SK-N-SH (cell line): ENCODE results near the gene ZHX3. TPM values are rescaled to one million over a fixed set of nuclear protein-coding genes. Genes with fewer than 3 reads are reported as not detected.

ENCODE experiments used
- CTCF ChIA-PET: fragments of 300-600, 350-600 bp; formaldehyde crosslinking; extraction: SDS; loops from one replicate; lab custom pipeline; 2021; lab: Yijun Ruan, JAX
- POLR2A ChIA-PET: fragments of 350-600 bp; sonication (Branson Sonifier 250); formaldehyde crosslinking; extraction: SDS; loops from one replicate; lab custom pipeline; 2020; ENCODE audit warnings: antibody characterized with exemption, inconsistent platforms; lab: Yijun Ruan, JAX
- DNase-seq: peaks from one replicate; pipeline ENCODE4 v3.0.0; 2012
- H2AFZ ChIP-seq: fragments of 200-600 bp; sonication (generic); 2 replicates; pipeline ENCODE4 v1.8.1; 2016; ENCODE audit warnings: antibody characterized with exemption, mild to moderate bottlenecking, low read depth
- H3F3A ChIP-seq: fragments of 200-600 bp; sonication (generic); replicated peaks from 2 replicates; pipeline ENCODE3; 2016; ENCODE audit warnings: antibody characterized with exemption, mild to moderate bottlenecking; ENCODE audit not compliant: insufficient read depth
- H3K27ac ChIP-seq, 2 experiments: fragments of 200-500 bp in 1 of 2; fragments of 200-600 bp in 1 of 2; sonication (Bioruptor generic) in 1 of 2; sonication (generic), shearing (Covaris generic) in 1 of 2; 2 replicates each; pipeline versions ENCODE4 v1.5.1 to v1.6.1; 2014 to 2016; ENCODE audit warnings: low read depth in 2 of 2, inconsistent platforms in 1 of 2, low read length in 1 of 2, mild to moderate bottlenecking in 1 of 2, mixed read lengths in 1 of 2
- H3K27me3 ChIP-seq: fragments of 200-600 bp; sonication (generic), shearing (Covaris generic); 2 replicates; pipeline ENCODE4 v1.6.1; 2016; ENCODE audit warnings: mixed run types; ENCODE audit not compliant: insufficient read depth
- H3K36me3 ChIP-seq, 2 experiments: fragments of 200-500 bp in 1 of 2; fragments of 200-600 bp in 1 of 2; sonication (Bioruptor generic) in 1 of 2; sonication (generic) in 1 of 2; replicated peaks in 1 of 2; 2 replicates each; pipeline versions ENCODE3 to v1.5.1; 2014 to 2016; ENCODE audit warnings: low read length in 1 of 2, mild to moderate bottlenecking in 1 of 2; ENCODE audit not compliant: insufficient read depth in 2 of 2, control insufficient read depth in 1 of 2
- H3K4me1 ChIP-seq, 2 experiments: fragments of 200-500 bp in 1 of 2; fragments of 200-600 bp in 1 of 2; sonication (Bioruptor generic) in 1 of 2; sonication (generic), shearing (Covaris generic) in 1 of 2; 2 replicates each; pipeline versions ENCODE4 v1.5.1 to v1.6.1; 2014 to 2016; ENCODE audit warnings: low read depth in 1 of 2, low read length in 1 of 2, mixed run types in 1 of 2; ENCODE audit not compliant: insufficient read depth in 2 of 2, control insufficient read depth in 1 of 2
- H3K4me2 ChIP-seq: fragments of 200-600 bp; sonication (generic), shearing (Covaris generic); 2 replicates; pipeline ENCODE4 v1.6.1; 2017; ENCODE audit warnings: mixed run types
- H3K4me3 ChIP-seq, 2 experiments: fragments of 200-500 bp in 1 of 2; fragments of 200-600 bp in 1 of 2; sonication (Bioruptor generic) in 1 of 2; sonication (generic), shearing (Covaris generic) in 1 of 2; 2 replicates each; pipeline versions ENCODE4 v1.5.1 to v1.8.1; 2014 to 2016; ENCODE audit warnings: low read depth in 2 of 2, inconsistent platforms in 1 of 2, low read length in 1 of 2, mild to moderate bottlenecking in 1 of 2, mixed read lengths in 1 of 2, moderate library complexity in 1 of 2
- H3K79me2 ChIP-seq: fragments of 200-600 bp; sonication (generic); 2 replicates; pipeline ENCODE4 v1.8.1; 2017; ENCODE audit warnings: mild to moderate bottlenecking; ENCODE audit not compliant: insufficient read depth
- H3K9ac ChIP-seq: fragments of 200-600 bp; sonication (generic); 2 replicates; pipeline ENCODE4 v1.6.1; 2017; ENCODE audit warnings: mixed run types
- H3K9me2 ChIP-seq: fragments of 200-600 bp; sonication (generic); 2 replicates; pipeline ENCODE4 v1.6.1; 2017; ENCODE audit warnings: mixed run types
- H3K9me3 ChIP-seq: fragments of 200-600 bp; sonication (generic); 2 replicates; pipeline ENCODE4 v1.6.1; 2017; ENCODE audit warnings: mixed run types, mild to moderate bottlenecking, moderate library complexity
- H4K20me1 ChIP-seq: fragments of 200-600 bp; sonication (generic); 2 replicates; pipeline ENCODE4 v1.6.1; 2017; ENCODE audit warnings: mild to moderate bottlenecking, mixed run types; ENCODE audit not compliant: insufficient read depth
- CHD2 ChIP-seq: fragments of 150-350 bp; IDR thresholded peaks from 2 replicates; pipeline ENCODE4 v1.6.1; 2018; ENCODE audit warnings: low read length; ENCODE audit not compliant: partially characterized antibody
- ELF1 ChIP-seq: IDR thresholded peaks from 2 replicates; pipeline ENCODE4 v1.4.0; 2012
- EP300 ChIP-seq, 2 experiments: IDR thresholded peaks; 2 replicates each; pipeline versions ENCODE4 v1.4.0 to v1.6.1; 2012; ENCODE audit warnings: borderline replicate concordance in 1 of 2, low read depth in 1 of 2, low read length in 1 of 2
- FOSL2 ChIP-seq: IDR thresholded peaks from 2 replicates; pipeline ENCODE4 v1.4.0; 2012; ENCODE audit warnings: low read depth, mild to moderate bottlenecking, moderate library complexity, borderline replicate concordance
- FOXM1 ChIP-seq: IDR thresholded peaks from 2 replicates; pipeline ENCODE4 v1.4.0; 2012; ENCODE audit warnings: low read depth, mild to moderate bottlenecking
- GATA2 ChIP-seq: sonication (generic); formaldehyde crosslinking; IDR thresholded peaks from 2 replicates; pipeline ENCODE4 v1.5.0; 2020; ENCODE audit warnings: mild to moderate bottlenecking, missing genetic modification reagents
- NFIC ChIP-seq: IDR thresholded peaks from 2 replicates; pipeline ENCODE4 v1.4.0; 2012; ENCODE audit warnings: borderline replicate concordance
- NRF1 ChIP-seq: IDR thresholded peaks from 2 replicates; pipeline ENCODE4 v1.6.1; 2012; ENCODE audit warnings: low read depth, mild to moderate bottlenecking, low read length
- POLR2AphosphoS5 ChIP-seq: IDR thresholded peaks from 2 replicates; pipeline ENCODE4 v1.6.1; 2012; ENCODE audit warnings: low read depth, low read length
- RCOR1 ChIP-seq: fragments of 150-350 bp; IDR thresholded peaks from 2 replicates; pipeline ENCODE4 v1.6.1; 2017; ENCODE audit warnings: antibody characterized with exemption, low read length
- RFX5 ChIP-seq: IDR thresholded peaks from 2 replicates; pipeline ENCODE4 v1.6.1; 2012; ENCODE audit warnings: mild to moderate bottlenecking, improper control_type of control experiment, low read length
- SIN3A ChIP-seq: IDR thresholded peaks from 2 replicates; pipeline ENCODE4 v1.6.1; 2012; ENCODE audit warnings: low read depth, mild to moderate bottlenecking, low read length, moderate library complexity, borderline replicate concordance
- SMC3 ChIP-seq: IDR thresholded peaks from 2 replicates; pipeline ENCODE4 v1.6.1; 2012; ENCODE audit warnings: low read depth, low read length, improper control_type of control experiment
- TEAD4 ChIP-seq: IDR thresholded peaks from 2 replicates; pipeline ENCODE4 v1.4.0; 2012; ENCODE audit warnings: mild to moderate bottlenecking, borderline replicate concordance; ENCODE audit not compliant: insufficient read depth
- USF1 ChIP-seq: IDR thresholded peaks from 2 replicates; pipeline ENCODE4 v1.4.0; 2012; ENCODE audit warnings: low read depth, borderline replicate concordance
- WGBS: methylation state at CpG from one replicate; pipeline ENCODE4 v1.1.6; 2017; ENCODE audit warnings: low lambda C conversion rate; 5-methylcytosine and 5-hydroxymethylcytosine counted together
- polyA plus RNA-seq, 3 experiments: library from polyadenylated mRNA; depleted of rRNA; stranded (reverse); fragments of >200 nt; gene quantifications; 2 replicates each; pipeline ENCODE4 v1.2.3, GENCODE V29; 2012
- TF ChIP-seq, protein P1 (sequence below): fragments of 150-350 bp; IDR thresholded peaks from 2 replicates; pipeline ENCODE4 v1.6.1; 2017; ENCODE audit warnings: antibody characterized with exemption, low read length, low read depth, borderline replicate concordance
- TF ChIP-seq, protein P2 (sequence below): IDR thresholded peaks from 2 replicates; pipeline ENCODE4 v1.4.0; 2012; ENCODE audit warnings: low read depth
- TF ChIP-seq, protein P3 (sequence below): IDR thresholded peaks from 2 replicates; pipeline ENCODE4; 2012
- TF ChIP-seq, protein P4 (sequence below): fragments of 150-350 bp; IDR thresholded peaks from 2 replicates; pipeline ENCODE4 v1.6.1; 2016; ENCODE audit warnings: mild to moderate bottlenecking, low read depth, low read length
- TF ChIP-seq, protein P5 (sequence below): fragments of 200-600 bp; sonication (generic); IDR thresholded peaks from 2 replicates; pipeline ENCODE4 v1.6.1; 2017; ENCODE audit warnings: antibody characterized with exemption, mild to moderate bottlenecking, moderate library complexity

ZHX3 gene
- polyA plus RNA-seq, 1 of the 3 experiments (the other 2 are of a cell fraction) = 6.0 TPM

- TF ChIP-seq CHD2 (no peak), FOSL2 (peak; percentile 68), NRF1 (no peak), RCOR1 (no peak), RFX5 (no peak), SIN3A (no peak), NFIC (no peak; the same call in 1 of the 2 replicates), TEAD4 (no peak), USF1 (no peak), FOXM1 (no peak)
- TF ChIP-seq, protein P1, sequence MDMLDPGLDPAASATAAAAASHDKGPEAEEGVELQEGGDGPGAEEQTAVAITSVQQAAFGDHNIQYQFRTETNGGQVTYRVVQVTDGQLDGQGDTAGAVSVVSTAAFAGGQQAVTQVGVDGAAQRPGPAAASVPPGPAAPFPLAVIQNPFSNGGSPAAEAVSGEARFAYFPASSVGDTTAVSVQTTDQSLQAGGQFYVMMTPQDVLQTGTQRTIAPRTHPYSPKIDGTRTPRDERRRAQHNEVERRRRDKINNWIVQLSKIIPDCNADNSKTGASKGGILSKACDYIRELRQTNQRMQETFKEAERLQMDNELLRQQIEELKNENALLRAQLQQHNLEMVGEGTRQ = no peak
- TF ChIP-seq, protein P2, sequence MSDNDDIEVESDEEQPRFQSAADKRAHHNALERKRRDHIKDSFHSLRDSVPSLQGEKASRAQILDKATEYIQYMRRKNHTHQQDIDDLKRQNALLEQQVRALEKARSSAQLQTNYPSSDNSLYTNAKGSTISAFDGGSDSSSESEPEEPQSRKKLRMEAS = no peak
Measured at GRCh38 chr20:41249411-41250281, 67.9 kb downstream of the ZHX3 start (continued).

GRCh38 chr20:41248368-41249024 is 69.0 kb downstream of the ZHX3 start:
- Histone ChIP-seq H3K9me2 (no peaks in the 10 kb centered on the region), H3K36me3 (no peaks in the 10 kb centered on the region), H3K9me3 (no peaks in the 10 kb centered on the region), H3K4me3 (no peak overlapping the region), H3K4me1 (peaks cover 0 to 21% of the 10 kb centered on the region in 2 experiments; a peak in 3 of 4 replicates), H3K27me3 (no peaks in the 10 kb centered on the region), H3F3A (peaks cover 20% of the 10 kb centered on the region), H3K9ac (no peak overlapping the region; the same call in 1 of the 2 replicates), H3K27ac (peak overlapping the region in 1 of 2 experiments; percentile 90; a peak in 2 of 4 replicates), H3K79me2 (peaks cover 10% of the 10 kb centered on the region), H4K20me1 (no peaks in the 10 kb centered on the region), H2AFZ (no peak overlapping the region), H3K4me2 (0 out of 2 replicates have a peak overlapping the region, but pooled peaks have one; percentile 51)
- 77% methylated on average over 4 of the region's 4 CpGs for WGBS
- no peak for DNase-seq
- ChIA-PET CTCF (interaction anchor here (0.8 to 1.7 kb wide), 4 partner anchors 10 to 163 kb away, joined by 3 to 7 read pairs (median 3); no protein-coding TSS in a partner anchor), POLR2A (no interaction called here)
- TF ChIP-seq, protein P3, sequence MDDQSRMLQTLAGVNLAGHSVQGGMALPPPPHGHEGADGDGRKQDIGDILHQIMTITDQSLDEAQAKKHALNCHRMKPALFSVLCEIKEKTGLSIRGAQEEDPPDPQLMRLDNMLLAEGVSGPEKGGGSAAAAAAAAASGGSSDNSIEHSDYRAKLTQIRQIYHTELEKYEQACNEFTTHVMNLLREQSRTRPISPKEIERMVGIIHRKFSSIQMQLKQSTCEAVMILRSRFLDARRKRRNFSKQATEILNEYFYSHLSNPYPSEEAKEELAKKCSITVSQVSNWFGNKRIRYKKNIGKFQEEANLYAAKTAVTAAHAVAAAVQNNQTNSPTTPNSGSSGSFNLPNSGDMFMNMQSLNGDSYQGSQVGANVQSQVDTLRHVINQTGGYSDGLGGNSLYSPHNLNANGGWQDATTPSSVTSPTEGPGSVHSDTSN = no peak
- TF ChIP-seq SMC3 (no peak), CHD2 (no peak), NRF1 (no peak), NFIC (no peak), ELF1 (no peak), FOXM1 (no peak), GATA2 (no peak), EP300 (IDR thresholded peaks at IDR 0.05; ENCODE audit: borderline replicate concordance in 1 of 2, low read depth in 1 of 2, low read length in 1 of 2) (no peak), POLR2AphosphoS5 (no peak)
- TF ChIP-seq, protein P4, sequence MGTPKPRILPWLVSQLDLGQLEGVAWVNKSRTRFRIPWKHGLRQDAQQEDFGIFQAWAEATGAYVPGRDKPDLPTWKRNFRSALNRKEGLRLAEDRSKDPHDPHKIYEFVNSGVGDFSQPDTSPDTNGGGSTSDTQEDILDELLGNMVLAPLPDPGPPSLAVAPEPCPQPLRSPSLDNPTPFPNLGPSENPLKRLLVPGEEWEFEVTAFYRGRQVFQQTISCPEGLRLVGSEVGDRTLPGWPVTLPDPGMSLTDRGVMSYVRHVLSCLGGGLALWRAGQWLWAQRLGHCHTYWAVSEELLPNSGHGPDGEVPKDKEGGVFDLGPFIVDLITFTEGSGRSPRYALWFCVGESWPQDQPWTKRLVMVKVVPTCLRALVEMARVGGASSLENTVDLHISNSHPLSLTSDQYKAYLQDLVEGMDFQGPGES = no peak
- TF ChIP-seq, protein P5, sequence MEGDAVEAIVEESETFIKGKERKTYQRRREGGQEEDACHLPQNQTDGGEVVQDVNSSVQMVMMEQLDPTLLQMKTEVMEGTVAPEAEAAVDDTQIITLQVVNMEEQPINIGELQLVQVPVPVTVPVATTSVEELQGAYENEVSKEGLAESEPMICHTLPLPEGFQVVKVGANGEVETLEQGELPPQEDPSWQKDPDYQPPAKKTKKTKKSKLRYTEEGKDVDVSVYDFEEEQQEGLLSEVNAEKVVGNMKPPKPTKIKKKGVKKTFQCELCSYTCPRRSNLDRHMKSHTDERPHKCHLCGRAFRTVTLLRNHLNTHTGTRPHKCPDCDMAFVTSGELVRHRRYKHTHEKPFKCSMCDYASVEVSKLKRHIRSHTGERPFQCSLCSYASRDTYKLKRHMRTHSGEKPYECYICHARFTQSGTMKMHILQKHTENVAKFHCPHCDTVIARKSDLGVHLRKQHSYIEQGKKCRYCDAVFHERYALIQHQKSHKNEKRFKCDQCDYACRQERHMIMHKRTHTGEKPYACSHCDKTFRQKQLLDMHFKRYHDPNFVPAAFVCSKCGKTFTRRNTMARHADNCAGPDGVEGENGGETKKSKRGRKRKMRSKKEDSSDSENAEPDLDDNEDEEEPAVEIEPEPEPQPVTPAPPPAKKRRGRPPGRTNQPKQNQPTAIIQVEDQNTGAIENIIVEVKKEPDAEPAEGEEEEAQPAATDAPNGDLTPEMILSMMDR = no peak
- TF ChIP-seq, protein P2 = no peak
